Measurements from ENCODE around the gene TTC39C. TPM values are rescaled to one million over a fixed set of nuclear protein-coding genes. Genes with fewer than 3 reads are reported as not detected.

Gene TTC39C
- total and polyA plus RNA-seq, 2 donors (not counting 3 experiments of a cell fraction or from before 2014, with no cell fraction given), result 0.61 to 6.2 TPM

GRCh38 chr18:24168496-24168895 lies 153.9 kb downstream of the TTC39C start:
- ChIA-PET CTCF (interaction anchor here (1.1 kb wide), 1 partner anchor 8 kb away, joined by 4 read pairs; no protein-coding TSS in a partner anchor), POLR2A (no interaction called here)
- FAIRE-seq (no peak), DNase-seq (ENCODE audit: low read depth, low spot score) (no peak)
- Histone ChIP-seq H3K36me3 (ENCODE audit: control insufficient read depth in 2 of 2, extremely low read depth in 1 of 2, insufficient read depth in 2 of 2, low read length in 2 of 2) (no peaks in the 10 kb centered on the region), H3K27ac (ENCODE audit: insufficient read depth, low read depth, low read length) (no peak overlapping the region), H3K79me2 (ENCODE audit: control insufficient read depth, insufficient read depth, low read length) (no peaks in the 10 kb centered on the region), H4K20me1 (replicated peaks; ENCODE audit: control insufficient read depth, extremely low read depth, insufficient read depth, low read length) (no peaks in the 10 kb centered on the region), H3K4me1 (ENCODE audit: control insufficient read depth, extremely low read depth, insufficient read depth, low read length) (no peaks in the 10 kb centered on the region), H3K4me2 (ENCODE audit: insufficient read depth, low read length) (no peak overlapping the region), H3K9me3 (replicated peaks; ENCODE audit: control insufficient read depth, insufficient read depth, low read length) (no peaks in the 10 kb centered on the region), H2AFZ (ENCODE audit: low read depth, low read length) (no peak overlapping the region), H3K27me3 (ENCODE audit: control insufficient read depth in 2 of 2, insufficient read depth in 2 of 2, low read length in 2 of 2) (no peaks in the 10 kb centered on the region), H3K9me1 (replicated peaks; ENCODE audit: control insufficient read depth, extremely low read depth, insufficient read depth, low read length) (no peaks in the 10 kb centered on the region), H3K9ac (replicated peaks; ENCODE audit: extremely low read depth, insufficient read depth, low read length) (no peak overlapping the region), H3K4me3 (replicated peaks in 1 of 3; ENCODE audit: insufficient read depth in 1 of 3, low read depth in 1 of 3, low read length in 3 of 3) (no peak overlapping the region)
- no TSS peak for BruUV-seq (replicated peaks)
- intact Hi-C loops (cut with micrococcal nuclease) (no loop called here), dilution Hi-C loops (cut with MboI; ENCODE audit: extremely low pct_ligation_motif_present, low sequenced_read_pairs) (no loop called here)
- TF ChIP-seq, protein P1, sequence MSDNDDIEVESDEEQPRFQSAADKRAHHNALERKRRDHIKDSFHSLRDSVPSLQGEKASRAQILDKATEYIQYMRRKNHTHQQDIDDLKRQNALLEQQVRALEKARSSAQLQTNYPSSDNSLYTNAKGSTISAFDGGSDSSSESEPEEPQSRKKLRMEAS (IDR thresholded peaks at IDR 0.05; ENCODE audit: insufficient read depth, insufficient read length), result no peak
- TF ChIP-seq GATA2 (IDR thresholded peaks at IDR 0.05; ENCODE audit: insufficient read depth, insufficient read length, low read depth, low read length), result no peak
- TF ChIP-seq JUN (IDR thresholded peaks at IDR 0.05; ENCODE audit: borderline replicate concordance, insufficient read depth, insufficient read length, low read depth), result no peak
- TF ChIP-seq CTCF (IDR thresholded peaks at IDR 0.05; ENCODE audit: extremely low read depth in 1 of 2, insufficient read depth in 1 of 2, low read depth in 1 of 2, low read length in 2 of 2), result no peak
- TF ChIP-seq EZH2 (IDR thresholded peaks at IDR 0.05; ENCODE audit: borderline replicate concordance, low read depth, low read length, severe bottlenecking), result no peak
- no peak for TF ChIP-seq POLR2AphosphoS5 (IDR thresholded peaks at IDR 0.05; ENCODE audit: insufficient read depth, low read depth, low read length)
- no peak for TF ChIP-seq FOS (IDR thresholded peaks at IDR 0.05; ENCODE audit: borderline replicate concordance, insufficient read depth, low read length)
- no peak for TF ChIP-seq MYC (IDR thresholded peaks at IDR 0.05; ENCODE audit: low read depth, low read length)
